ENCODE results near the gene LEMD1.
A peak's percentile ranks its signal among the peaks of the same experiment; 100 is the strongest.
"Not testable (repeated sequence)": the region's sequence is repeated elsewhere in the genome, so short reads cannot be mapped to it uniquely, and the experiment has no call there.

Gene LEMD1

GRCh38 chr1:205445646-205445935 lies 23.7 kb upstream of the LEMD1 start:
- DNase-seq: no peak

- DNase-seq: peak; percentile 95 to 98
These were observed 23.2 kb upstream of the LEMD1 start for GRCh38 chr1:205444931-205445645.

GRCh38 chr1:205444300-205444930 lies 22.6 kb upstream of the LEMD1 start:
- DNase-seq: no peak

- DNase-seq: peak in 1 of 2 experiments; percentile 48
These were observed 21.9 kb upstream of the LEMD1 start for GRCh38 chr1:205443585-205444299.

GRCh38 chr1:205442051-205442725 lies 20.3 kb upstream of the LEMD1 start:
- DNase-seq: no peak

- no peak for DNase-seq
These were observed 19.8 kb upstream of the LEMD1 start for GRCh38 chr1:205441716-205442050.

GRCh38 chr1:205441318-205441633 lies 19.4 kb upstream of the LEMD1 start:
- DNase-seq: no peak

GRCh38 chr1:205440476-205441317 lies 18.8 kb upstream of the LEMD1 start:
- peak in 1 of 2 experiments; percentile 72 for DNase-seq

GRCh38 chr1:205440121-205440475 lies 18.2 kb upstream of the LEMD1 start:
- DNase-seq: no peak

- DNase-seq: no peak
These were observed 16.6 kb upstream of the LEMD1 start for GRCh38 chr1:205438213-205439158.

- DNase-seq: no peak
These were observed 15.7 kb upstream of the LEMD1 start for GRCh38 chr1:205437570-205437969.

GRCh38 chr1:205436776-205437410 lies 15.0 kb upstream of the LEMD1 start:
- no peak for DNase-seq

GRCh38 chr1:205435578-205436573 lies 14.0 kb upstream of the LEMD1 start:
- peak; percentile 92 to 96 for DNase-seq

- no peak for DNase-seq
These were observed 12.9 kb upstream of the LEMD1 start for GRCh38 chr1:205434738-205435137.

GRCh38 chr1:205432692-205433091 lies 10.8 kb upstream of the LEMD1 start:
- DNase-seq: not testable (repeated sequence)

- no peak for DNase-seq
These were observed 10.3 kb upstream of the LEMD1 start for GRCh38 chr1:205432116-205432515.

GRCh38 chr1:205430696-205431305 lies 8.9 kb upstream of the LEMD1 start:
- no peak for DNase-seq

- no peak for DNase-seq
These were observed 8.2 kb upstream of the LEMD1 start for GRCh38 chr1:205429762-205430695.

All from cerebellar nuclear complex (tissue), 1 donor.